Trophoblast cell (in vitro differentiated cells and primary cell): Measurements from ENCODE around the gene ART5.
"Not testable (repeated sequence)": the region's sequence is repeated elsewhere in the genome, so short reads cannot be mapped to it uniquely, and the experiment has no call there.

Experiments used
- DNase-seq, 2 donors: peaks; one replicate each; pipeline ENCODE4 v3.0.0-alpha.2; 2016
- H2AFZ ChIP-seq: 2 replicates; pipeline ENCODE4 v1.6.1; 2013; ENCODE audit warnings: low read length, moderate library complexity, mild to moderate bottlenecking; ENCODE audit not compliant: insufficient read depth, poor library complexity
- H2AK5ac ChIP-seq: 2 replicates; pipeline ENCODE4 v1.6.1; 2013; ENCODE audit warnings: mild to moderate bottlenecking, low read length
- H2BK120ac ChIP-seq: 2 replicates; pipeline ENCODE4 v1.6.1; 2013; ENCODE audit warnings: low read length, mild to moderate bottlenecking, moderate library complexity; ENCODE audit not compliant: insufficient read depth, poor library complexity
- H2BK12ac ChIP-seq: 2 replicates; pipeline ENCODE4 v1.6.1; 2013; ENCODE audit warnings: mild to moderate bottlenecking, low read length, moderate library complexity
- H2BK5ac ChIP-seq: 2 replicates; pipeline ENCODE4 v1.6.1; 2013; ENCODE audit warnings: low read length, low read depth, moderate library complexity, mild to moderate bottlenecking; ENCODE audit not compliant: poor library complexity
- H3K14ac ChIP-seq: 2 replicates; pipeline ENCODE4 v1.6.1; 2013; ENCODE audit warnings: mild to moderate bottlenecking, low read length
- H3K18ac ChIP-seq: 2 replicates; pipeline ENCODE4 v1.6.1; 2013; ENCODE audit warnings: mild to moderate bottlenecking, low read length
- H3K23ac ChIP-seq: 2 replicates; pipeline ENCODE4 v1.6.1; 2013; ENCODE audit warnings: low read length
- H3K27ac ChIP-seq: 2 replicates; pipeline ENCODE4 v1.5.1; 2013; ENCODE audit warnings: low read depth, mild to moderate bottlenecking, inconsistent platforms, low read length, moderate library complexity
- H3K27me3 ChIP-seq: 2 replicates; pipeline ENCODE4 v1.6.1; 2013; ENCODE audit warnings: inconsistent platforms, mild to moderate bottlenecking, low read length, moderate library complexity; ENCODE audit not compliant: insufficient read depth
- H3K36me3 ChIP-seq, 2 experiments: 1 replicate in 1 of 2; 2 replicates in 1 of 2; pipeline ENCODE4 v1.6.1; 2013; ENCODE audit warnings: low read length in 2 of 2, mild to moderate bottlenecking in 2 of 2, moderate library complexity in 1 of 2; ENCODE audit not compliant: insufficient read depth in 2 of 2, control insufficient read depth in 1 of 2
- H3K4ac ChIP-seq: 2 replicates; pipeline ENCODE4 v1.6.1; 2013; ENCODE audit warnings: low read depth, mild to moderate bottlenecking, low read length, moderate library complexity
- H3K4me1 ChIP-seq, 2 experiments: 1 replicate in 1 of 2; 2 replicates in 1 of 2; pipeline ENCODE4 v1.6.1; 2013; ENCODE audit warnings: low read length in 2 of 2, mild to moderate bottlenecking in 2 of 2, moderate library complexity in 1 of 2; ENCODE audit not compliant: insufficient read depth in 2 of 2, control insufficient read depth in 1 of 2
- H3K4me2 ChIP-seq: 2 replicates; pipeline ENCODE4 v1.6.1; 2013; ENCODE audit warnings: inconsistent platforms, mild to moderate bottlenecking, low read length, moderate library complexity
- H3K4me3 ChIP-seq: 2 replicates; pipeline ENCODE4 v1.5.1; 2013; ENCODE audit warnings: mild to moderate bottlenecking, low read depth, low read length, inconsistent platforms
- H3K79me1 ChIP-seq: one replicate; pipeline ENCODE4 v1.6.1; 2013; ENCODE audit warnings: low read length
- H3K79me2 ChIP-seq: 2 replicates; pipeline ENCODE4 v1.6.1; 2013; ENCODE audit warnings: low read length, mild to moderate bottlenecking; ENCODE audit not compliant: control insufficient read depth, insufficient read depth, poor library complexity
- H3K9ac ChIP-seq: 2 replicates; pipeline ENCODE4 v1.6.1; 2013; ENCODE audit warnings: mild to moderate bottlenecking, low read length
- H3K9me3 ChIP-seq: 2 replicates; pipeline ENCODE4 v1.6.1; 2013; ENCODE audit warnings: low read depth, mild to moderate bottlenecking, control low read depth, inconsistent platforms, low read length; ENCODE audit not compliant: insufficient read depth
- H4K12ac ChIP-seq: 2 replicates; pipeline ENCODE4 v1.6.1; 2013; ENCODE audit warnings: low read depth, mild to moderate bottlenecking, low read length, moderate library complexity
- H4K8ac ChIP-seq: 2 replicates; pipeline ENCODE4 v1.6.1; 2013; ENCODE audit warnings: low read depth, mild to moderate bottlenecking, low read length, moderate library complexity
- H4K91ac ChIP-seq: one replicate; pipeline ENCODE4 v1.6.1; 2013; ENCODE audit warnings: low read depth, mild to moderate bottlenecking, low read length, moderate library complexity
- WGBS: extraction: QIAGEN DNeasy Blood & Tissue Kit; methylation state at CpG from one replicate; pipeline ENCODE4 v1.1.7; 2013; ENCODE audit warnings: missing lambda C conversion rate; ENCODE audit not compliant: insufficient read length, insufficient coverage; ENCODE audit errors: extremely low coverage; 5-methylcytosine and 5-hydroxymethylcytosine counted together

The ART5 gene

GRCh38 chr11:3657331-3657730 is 15.5 kb upstream of the ART5 start:
- no CpG with 5 or more reads among the region's 5 CpGs for WGBS
- H3K4ac ChIP-seq, H2BK120ac ChIP-seq, H3K4me1 ChIP-seq, H4K12ac ChIP-seq, H3K4me2 ChIP-seq, DNase-seq, H2BK5ac ChIP-seq, H3K27me3 ChIP-seq, H3K14ac ChIP-seq, H3K4me3 ChIP-seq, H3K9ac ChIP-seq, H4K8ac ChIP-seq, H3K79me1 ChIP-seq, H3K27ac ChIP-seq, H3K79me2 ChIP-seq, H3K18ac ChIP-seq, H3K9me3 ChIP-seq, H3K36me3 ChIP-seq, H2AFZ ChIP-seq, H2AK5ac ChIP-seq, H2BK12ac ChIP-seq, H3K23ac ChIP-seq, H4K91ac ChIP-seq: not testable (repeated sequence)

- H3K4me1 ChIP-seq = no peaks in the 10 kb centered on the region
- no peak overlapping the region for H3K14ac ChIP-seq
- H3K79me1 ChIP-seq = no peaks in the 10 kb centered on the region
- no CpG with 5 or more reads among the region's 3 CpGs for WGBS
- H2AFZ ChIP-seq = no peak overlapping the region
- H3K4me2 ChIP-seq = no peak overlapping the region
- DNase-seq = no peak
- no peak overlapping the region for H3K9ac ChIP-seq
- H3K79me2 ChIP-seq = no peaks in the 10 kb centered on the region
- H4K8ac ChIP-seq = no peak overlapping the region
- no peak overlapping the region for H2AK5ac ChIP-seq
- H3K4ac ChIP-seq = no peak overlapping the region
- no peak overlapping the region for H2BK5ac ChIP-seq
- H4K12ac ChIP-seq = no peak overlapping the region
- no peak overlapping the region for H3K4me3 ChIP-seq
- H4K91ac ChIP-seq = no peak overlapping the region
- no peaks in the 10 kb centered on the region for H3K27me3 ChIP-seq
- no peak overlapping the region for H3K18ac ChIP-seq
- H2BK12ac ChIP-seq = no peak overlapping the region
- peaks cover 7% of the 10 kb centered on the region for H3K9me3 ChIP-seq
- H2BK120ac ChIP-seq = no peak overlapping the region
- H3K23ac ChIP-seq = no peak overlapping the region
- no peak overlapping the region for H3K27ac ChIP-seq
- no peaks in the 10 kb centered on the region for H3K36me3 ChIP-seq
Observed at GRCh38 chr11:3655547-3655946, 13.8 kb upstream of the ART5 start.

DNA sequence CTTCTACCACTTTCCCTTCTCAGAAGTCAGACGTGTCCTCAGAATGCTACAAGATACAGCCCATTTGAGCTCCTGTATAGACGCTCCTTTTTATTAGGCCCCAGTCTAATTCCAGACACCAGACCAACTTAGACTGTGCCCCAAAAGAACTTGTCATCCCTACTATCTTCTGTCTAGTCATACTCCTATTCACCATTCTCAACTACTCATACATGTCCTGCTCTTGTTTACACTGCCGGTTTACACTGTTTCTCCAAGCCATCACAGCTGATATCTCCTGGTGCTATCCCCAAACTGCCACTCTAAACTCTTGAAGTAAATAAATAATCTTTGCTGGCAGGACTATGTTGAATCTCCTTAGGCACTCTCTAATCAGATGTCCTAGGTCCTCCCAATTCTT is 10.7 kb upstream of the ART5 start:
- not testable (repeated sequence) for H2BK12ac ChIP-seq, H4K8ac ChIP-seq, H3K79me2 ChIP-seq, H3K27me3 ChIP-seq, H3K9me3 ChIP-seq, H2AK5ac ChIP-seq, H2BK5ac ChIP-seq, DNase-seq, H3K36me3 ChIP-seq, H3K79me1 ChIP-seq, H4K12ac ChIP-seq, H3K4ac ChIP-seq, H3K4me3 ChIP-seq, H3K9ac ChIP-seq, H4K91ac ChIP-seq, H2BK120ac ChIP-seq, H3K18ac ChIP-seq, H3K23ac ChIP-seq, H3K14ac ChIP-seq, H3K27ac ChIP-seq, H3K4me1 ChIP-seq, H2AFZ ChIP-seq, H3K4me2 ChIP-seq
- WGBS = no CpG with 5 or more reads among the region's 3 CpGs

DNA sequence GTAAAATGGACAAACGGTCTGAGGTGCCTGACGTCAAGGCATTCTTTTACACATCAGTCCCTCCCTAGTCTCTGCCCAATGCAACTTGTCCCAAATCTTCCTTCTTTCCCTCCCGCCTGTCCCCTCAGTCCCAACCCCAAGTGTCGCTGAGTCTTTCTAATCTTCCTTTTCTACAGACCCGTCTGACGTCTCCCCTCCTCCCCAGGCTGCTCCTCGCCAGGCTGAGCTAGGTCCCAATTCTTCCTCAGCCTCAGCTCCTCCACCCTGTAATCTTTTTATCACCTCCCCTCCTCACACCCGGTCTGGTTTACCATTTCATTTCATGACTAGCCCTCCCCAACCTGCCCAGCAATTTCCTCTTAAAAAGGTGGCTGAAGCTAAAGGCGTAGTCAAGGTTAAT is 7.6 kb upstream of the ART5 start:
- H3K4ac ChIP-seq, H3K14ac ChIP-seq, H4K12ac ChIP-seq, H2BK5ac ChIP-seq, H3K4me2 ChIP-seq, H3K9ac ChIP-seq, H4K8ac ChIP-seq, H3K79me1 ChIP-seq, DNase-seq, H3K27me3 ChIP-seq, H2AFZ ChIP-seq, H3K4me3 ChIP-seq, H4K91ac ChIP-seq, H3K4me1 ChIP-seq, H3K36me3 ChIP-seq, H3K9me3 ChIP-seq, H2BK12ac ChIP-seq, H3K27ac ChIP-seq, H3K23ac ChIP-seq, H2BK120ac ChIP-seq, H3K79me2 ChIP-seq, H3K18ac ChIP-seq, H2AK5ac ChIP-seq: not testable (repeated sequence)
- no CpG with 5 or more reads among the region's 9 CpGs for WGBS
